ENCODE data around the gene DUSP7.

Gene DUSP7

DNA sequence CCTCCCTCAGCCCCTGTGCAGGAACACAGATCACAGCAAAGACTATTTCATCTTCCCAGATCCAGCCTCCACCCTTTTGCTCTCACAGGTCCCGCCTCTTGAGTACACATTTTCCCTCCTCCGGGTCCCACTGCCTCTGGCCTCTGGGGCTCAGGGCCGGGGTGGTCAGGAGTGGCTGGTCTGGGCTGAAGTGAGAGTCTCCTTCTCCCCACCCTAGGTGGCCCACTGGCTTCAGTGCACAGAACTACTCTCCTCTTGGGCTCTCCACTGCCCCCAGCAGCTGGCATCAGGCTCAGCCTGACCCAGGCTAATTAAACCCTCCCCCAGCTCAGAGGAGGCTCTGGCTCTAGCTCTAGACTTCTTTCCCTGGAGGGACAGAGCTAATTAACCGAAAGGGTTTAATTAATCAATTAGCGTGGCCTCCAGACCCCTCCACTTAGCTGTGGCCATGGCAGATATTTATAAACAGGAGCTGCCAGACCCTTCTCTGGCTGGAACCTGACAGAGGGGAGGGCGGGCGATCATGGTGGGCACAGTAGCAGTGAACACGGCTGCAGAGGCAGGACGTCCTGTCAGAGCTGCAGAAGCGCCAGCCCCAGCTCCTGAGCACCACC lies 15.1 kb downstream of the DUSP7 start:
- TF ChIP-seq, protein P1, sequence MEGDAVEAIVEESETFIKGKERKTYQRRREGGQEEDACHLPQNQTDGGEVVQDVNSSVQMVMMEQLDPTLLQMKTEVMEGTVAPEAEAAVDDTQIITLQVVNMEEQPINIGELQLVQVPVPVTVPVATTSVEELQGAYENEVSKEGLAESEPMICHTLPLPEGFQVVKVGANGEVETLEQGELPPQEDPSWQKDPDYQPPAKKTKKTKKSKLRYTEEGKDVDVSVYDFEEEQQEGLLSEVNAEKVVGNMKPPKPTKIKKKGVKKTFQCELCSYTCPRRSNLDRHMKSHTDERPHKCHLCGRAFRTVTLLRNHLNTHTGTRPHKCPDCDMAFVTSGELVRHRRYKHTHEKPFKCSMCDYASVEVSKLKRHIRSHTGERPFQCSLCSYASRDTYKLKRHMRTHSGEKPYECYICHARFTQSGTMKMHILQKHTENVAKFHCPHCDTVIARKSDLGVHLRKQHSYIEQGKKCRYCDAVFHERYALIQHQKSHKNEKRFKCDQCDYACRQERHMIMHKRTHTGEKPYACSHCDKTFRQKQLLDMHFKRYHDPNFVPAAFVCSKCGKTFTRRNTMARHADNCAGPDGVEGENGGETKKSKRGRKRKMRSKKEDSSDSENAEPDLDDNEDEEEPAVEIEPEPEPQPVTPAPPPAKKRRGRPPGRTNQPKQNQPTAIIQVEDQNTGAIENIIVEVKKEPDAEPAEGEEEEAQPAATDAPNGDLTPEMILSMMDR (conservative IDR thresholded peaks at IDR 0.05): no peak
- no peak overlapping the region for H3K27ac ChIP-seq

- H3K27ac ChIP-seq: no peak overlapping the region
- TF ChIP-seq, protein P1 (conservative IDR thresholded peaks at IDR 0.05): no peak
Observed at GRCh38 chr3:52040600-52040999, 15.8 kb downstream of the DUSP7 start.

DNA sequence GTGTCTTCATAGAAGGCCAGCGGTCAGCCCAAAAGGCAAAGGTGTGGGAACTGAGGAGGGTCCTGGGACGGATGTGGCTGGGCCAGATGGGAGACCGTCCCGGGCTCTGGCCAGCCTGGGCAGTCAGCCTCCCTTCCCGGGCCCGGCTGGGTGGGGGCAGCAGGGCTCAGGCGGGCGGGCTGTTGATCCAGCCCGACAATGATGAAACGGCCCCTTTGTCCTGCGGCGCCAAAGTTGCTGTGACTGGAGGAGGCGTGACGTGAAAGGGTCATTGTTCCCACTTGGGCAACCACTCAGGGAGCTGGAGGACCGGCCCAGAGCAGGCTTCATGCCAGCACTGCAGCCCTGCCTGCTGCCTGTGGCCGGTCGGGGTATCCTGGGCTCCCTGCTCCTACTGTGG lies 16.5 kb downstream of the DUSP7 start:
- TF ChIP-seq, protein P1 (conservative IDR thresholded peaks at IDR 0.05): no peak
- H3K27ac ChIP-seq: no peak overlapping the region

GRCh38 chr3:52039426-52039825 lies 16.9 kb downstream of the DUSP7 start:
- TF ChIP-seq, protein P1 (conservative IDR thresholded peaks at IDR 0.05): no peak
- no peak overlapping the region for H3K27ac ChIP-seq

GRCh38 chr3:52038227-52038626 lies 18.1 kb downstream of the DUSP7 start:
- H3K27ac ChIP-seq: no peak overlapping the region
- TF ChIP-seq, protein P1 (conservative IDR thresholded peaks at IDR 0.05): no peak

DNA sequence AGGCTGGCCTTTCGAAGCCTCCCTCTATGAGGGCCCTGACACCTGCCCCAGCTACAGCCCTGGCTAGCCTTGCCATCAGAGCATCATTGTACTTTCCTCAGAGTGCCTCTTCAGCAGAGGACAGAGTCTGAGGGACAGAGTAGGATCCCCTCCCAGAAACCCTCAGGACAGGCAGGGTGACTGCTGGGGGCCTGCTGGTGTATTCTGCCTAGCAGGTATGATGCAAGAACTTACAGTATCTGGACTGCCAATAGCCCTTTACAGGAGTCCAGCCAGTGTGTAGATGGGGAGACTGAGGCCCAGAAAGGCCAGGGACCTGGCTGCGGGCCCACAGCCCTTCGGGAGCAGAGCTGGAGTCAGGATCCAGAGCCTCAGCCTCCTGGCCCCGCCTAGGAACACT lies 19.1 kb downstream of the DUSP7 start:
- H3K27ac ChIP-seq: no peak overlapping the region

GRCh38 chr3:52036829-52037228 lies 19.5 kb downstream of the DUSP7 start:
- TF ChIP-seq, protein P1 (conservative IDR thresholded peaks at IDR 0.05): no peak; the same call in 1 of the 2 replicates
- H3K27ac ChIP-seq: no peak overlapping the region

More for the DNA sequence above, 19.1 kb downstream of the DUSP7 start:
- TF ChIP-seq, protein P1 (conservative IDR thresholded peaks at IDR 0.05): no peak
